HUES48 (cell line): ENCODE results near the gene FRMPD4.

Source experiments
- H3K27ac ChIP-seq: one replicate; pipeline ENCODE4 v1.7.0; 2013; ENCODE audit warnings: low read depth, low read length, inconsistent platforms
- H3K27me3 ChIP-seq: 2 replicates; pipeline ENCODE4 v1.6.1; 2013; ENCODE audit warnings: mild to moderate bottlenecking, low read length; ENCODE audit not compliant: control insufficient read depth, insufficient read depth
- H3K36me3 ChIP-seq: 2 replicates; pipeline ENCODE4 v1.6.1; 2013; ENCODE audit warnings: low read length; ENCODE audit not compliant: control insufficient read depth, insufficient read depth
- H3K4me1 ChIP-seq: 2 replicates; pipeline ENCODE4 v1.6.1; 2013; ENCODE audit warnings: mild to moderate bottlenecking, low read length; ENCODE audit not compliant: control insufficient read depth, insufficient read depth
- H3K4me3 ChIP-seq: 2 replicates; pipeline ENCODE4 v1.5.1; 2013; ENCODE audit warnings: mild to moderate bottlenecking, low read depth, low read length
- H3K9ac ChIP-seq: 2 replicates; pipeline ENCODE4 v1.6.1; 2013; ENCODE audit warnings: mild to moderate bottlenecking, low read depth, low read length, moderate library complexity
- H3K9me3 ChIP-seq: 2 replicates; pipeline ENCODE4 v1.6.1; 2013; ENCODE audit warnings: low read length; ENCODE audit not compliant: control insufficient read depth, insufficient read depth

Gene FRMPD4

GRCh38 chrX:12617241-12617640 lies 479.0 kb downstream of the FRMPD4 start:
- no peaks in the 10 kb centered on the region for H3K9me3 ChIP-seq
- H3K27me3 ChIP-seq: no peaks in the 10 kb centered on the region
- no peak overlapping the region for H3K27ac ChIP-seq
- H3K36me3 ChIP-seq: no peaks in the 10 kb centered on the region
- no peak overlapping the region for H3K9ac ChIP-seq
- H3K4me1 ChIP-seq: no peaks in the 10 kb centered on the region
- no peak overlapping the region for H3K4me3 ChIP-seq

- Histone ChIP-seq H3K4me3 (no peak overlapping the region), H3K27ac (no peak overlapping the region), H3K4me1 (no peaks in the 10 kb centered on the region), H3K27me3 (no peaks in the 10 kb centered on the region), H3K36me3 (no peaks in the 10 kb centered on the region), H3K9ac (no peak overlapping the region), H3K9me3 (no peaks in the 10 kb centered on the region)
These were observed 509.0 kb downstream of the FRMPD4 start for GRCh38 chrX:12647230-12647629.

- Histone ChIP-seq H3K4me3 (no peak overlapping the region), H3K27ac (no peak overlapping the region), H3K9me3 (no peaks in the 10 kb centered on the region), H3K27me3 (no peaks in the 10 kb centered on the region), H3K4me1 (no peaks in the 10 kb centered on the region), H3K9ac (no peak overlapping the region), H3K36me3 (no peaks in the 10 kb centered on the region)
These were observed 510.7 kb downstream of the FRMPD4 start for GRCh38 chrX:12648995-12649394.

- Histone ChIP-seq H3K4me1 (no peaks in the 10 kb centered on the region), H3K36me3 (no peaks in the 10 kb centered on the region), H3K27ac (no peak overlapping the region), H3K4me3 (no peak overlapping the region), H3K9me3 (no peaks in the 10 kb centered on the region), H3K27me3 (no peaks in the 10 kb centered on the region), H3K9ac (no peak overlapping the region)
These were observed 519.2 kb downstream of the FRMPD4 start for GRCh38 chrX:12657433-12657832.

GRCh38 chrX:12657881-12658280 lies 519.6 kb downstream of the FRMPD4 start:
- H3K27ac ChIP-seq: no peak overlapping the region
- H3K4me1 ChIP-seq: no peaks in the 10 kb centered on the region
- no peak overlapping the region for H3K4me3 ChIP-seq
- no peaks in the 10 kb centered on the region for H3K9me3 ChIP-seq
- no peaks in the 10 kb centered on the region for H3K36me3 ChIP-seq
- H3K9ac ChIP-seq: no peak overlapping the region
- H3K27me3 ChIP-seq: no peaks in the 10 kb centered on the region

- no peaks in the 10 kb centered on the region for H3K4me1 ChIP-seq
- no peak overlapping the region for H3K27ac ChIP-seq
- no peaks in the 10 kb centered on the region for H3K9me3 ChIP-seq
- H3K4me3 ChIP-seq: no peak overlapping the region
- H3K27me3 ChIP-seq: no peaks in the 10 kb centered on the region
- no peak overlapping the region for H3K9ac ChIP-seq
- no peaks in the 10 kb centered on the region for H3K36me3 ChIP-seq
These were observed 523.2 kb downstream of the FRMPD4 start for GRCh38 chrX:12661464-12661863.

- H3K27ac ChIP-seq: no peak overlapping the region
- H3K9ac ChIP-seq: no peak overlapping the region
- no peak overlapping the region for H3K4me3 ChIP-seq
- H3K27me3 ChIP-seq: no peaks in the 10 kb centered on the region
- H3K4me1 ChIP-seq: no peaks in the 10 kb centered on the region
- H3K9me3 ChIP-seq: no peaks in the 10 kb centered on the region
- H3K36me3 ChIP-seq: no peaks in the 10 kb centered on the region
These were observed 534.3 kb downstream of the FRMPD4 start for GRCh38 chrX:12672367-12673106.

- H3K9ac ChIP-seq: no peak overlapping the region
- H3K9me3 ChIP-seq: no peaks in the 10 kb centered on the region
- no peak overlapping the region for H3K27ac ChIP-seq
- no peaks in the 10 kb centered on the region for H3K27me3 ChIP-seq
- H3K4me3 ChIP-seq: no peak overlapping the region
- H3K4me1 ChIP-seq: no peaks in the 10 kb centered on the region
- no peaks in the 10 kb centered on the region for H3K36me3 ChIP-seq
These were observed 535.2 kb downstream of the FRMPD4 start for GRCh38 chrX:12673487-12673886.

- H3K27me3 ChIP-seq: no peaks in the 10 kb centered on the region
- no peaks in the 10 kb centered on the region for H3K36me3 ChIP-seq
- no peak overlapping the region for H3K9ac ChIP-seq
- no peak overlapping the region for H3K4me3 ChIP-seq
- H3K9me3 ChIP-seq: no peaks in the 10 kb centered on the region
- no peaks in the 10 kb centered on the region for H3K4me1 ChIP-seq
- H3K27ac ChIP-seq: no peak overlapping the region
These were observed 541.2 kb downstream of the FRMPD4 start for GRCh38 chrX:12679522-12679921.

GRCh38 chrX:12681047-12681446 lies 542.8 kb downstream of the FRMPD4 start:
- Histone ChIP-seq H3K9ac (no peak overlapping the region), H3K27me3 (no peaks in the 10 kb centered on the region), H3K4me3 (no peak overlapping the region)

GRCh38 chrX:12685541-12685940 lies 547.3 kb downstream of the FRMPD4 start:
- no peaks in the 10 kb centered on the region for H3K27me3 ChIP-seq
- no peaks in the 10 kb centered on the region for H3K36me3 ChIP-seq
- no peaks in the 10 kb centered on the region for H3K9me3 ChIP-seq
- H3K4me3 ChIP-seq: no peak overlapping the region
- H3K9ac ChIP-seq: no peak overlapping the region
- no peak overlapping the region for H3K27ac ChIP-seq
- H3K4me1 ChIP-seq: no peaks in the 10 kb centered on the region

More at GRCh38 chrX:12681047-12681446, 542.8 kb downstream of the FRMPD4 start:
- H3K4me1 ChIP-seq: no peaks in the 10 kb centered on the region
- H3K9me3 ChIP-seq: no peaks in the 10 kb centered on the region
- no peaks in the 10 kb centered on the region for H3K36me3 ChIP-seq
- no peak overlapping the region for H3K27ac ChIP-seq
